ENCODE measurements around the gene ZSWIM6.

DNA sequence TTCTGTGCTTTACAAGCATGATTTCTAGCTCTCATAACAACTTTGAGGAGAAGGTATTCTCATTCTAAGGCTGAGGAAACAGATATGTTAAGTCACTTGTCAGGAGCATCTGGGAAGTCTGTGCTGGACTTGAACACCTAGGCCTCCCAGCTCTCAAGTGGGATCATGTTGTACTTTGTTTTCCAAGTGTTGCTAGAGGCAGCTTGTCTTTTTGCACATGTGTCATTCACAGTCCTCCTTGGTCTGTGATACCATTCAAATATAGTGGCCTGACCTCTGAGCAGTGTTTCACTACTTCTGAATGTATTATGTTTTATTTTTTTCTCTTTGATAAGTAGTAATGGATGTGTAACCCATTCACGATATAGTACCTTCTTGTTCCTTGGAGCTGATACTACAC is 21.2 kb downstream of the ZSWIM6 start:
- TF ChIP-seq, protein P1, sequence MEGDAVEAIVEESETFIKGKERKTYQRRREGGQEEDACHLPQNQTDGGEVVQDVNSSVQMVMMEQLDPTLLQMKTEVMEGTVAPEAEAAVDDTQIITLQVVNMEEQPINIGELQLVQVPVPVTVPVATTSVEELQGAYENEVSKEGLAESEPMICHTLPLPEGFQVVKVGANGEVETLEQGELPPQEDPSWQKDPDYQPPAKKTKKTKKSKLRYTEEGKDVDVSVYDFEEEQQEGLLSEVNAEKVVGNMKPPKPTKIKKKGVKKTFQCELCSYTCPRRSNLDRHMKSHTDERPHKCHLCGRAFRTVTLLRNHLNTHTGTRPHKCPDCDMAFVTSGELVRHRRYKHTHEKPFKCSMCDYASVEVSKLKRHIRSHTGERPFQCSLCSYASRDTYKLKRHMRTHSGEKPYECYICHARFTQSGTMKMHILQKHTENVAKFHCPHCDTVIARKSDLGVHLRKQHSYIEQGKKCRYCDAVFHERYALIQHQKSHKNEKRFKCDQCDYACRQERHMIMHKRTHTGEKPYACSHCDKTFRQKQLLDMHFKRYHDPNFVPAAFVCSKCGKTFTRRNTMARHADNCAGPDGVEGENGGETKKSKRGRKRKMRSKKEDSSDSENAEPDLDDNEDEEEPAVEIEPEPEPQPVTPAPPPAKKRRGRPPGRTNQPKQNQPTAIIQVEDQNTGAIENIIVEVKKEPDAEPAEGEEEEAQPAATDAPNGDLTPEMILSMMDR (conservative IDR thresholded peaks at IDR 0.05) = no peak
- TF ChIP-seq ZFX (IDR thresholded peaks at IDR 0.05) = no peak

Measured in C4-2B (cell line).